ENCODE measurements around the gene POLRMT.

Gene POLRMT

DNA sequence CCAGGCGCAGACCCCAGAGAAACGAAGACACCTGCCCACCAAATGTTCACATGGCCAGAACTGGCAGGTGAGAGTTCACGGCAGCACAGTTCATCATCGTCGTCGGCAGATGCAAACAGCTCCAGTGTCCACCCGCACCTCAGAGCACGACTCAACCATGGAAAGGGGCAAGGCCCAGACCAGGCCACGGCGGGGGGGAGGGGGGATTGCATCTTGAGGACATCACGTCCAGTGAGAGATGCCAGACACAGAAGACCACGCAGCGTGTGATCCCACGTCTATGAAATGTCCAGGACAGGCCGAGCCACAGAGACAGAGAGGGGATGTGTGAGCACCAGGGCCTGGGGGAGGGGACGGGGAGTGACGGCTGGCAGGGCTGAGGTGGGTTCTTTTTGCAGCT, 22.4 kb upstream of the POLRMT start:
- Histone ChIP-seq H2AFZ (ENCODE audit: low read depth) (no peak overlapping the region), H3K27me3 (ENCODE audit: insufficient read depth, low read depth) (no peaks in the 10 kb centered on the region), H3K27ac (no peak overlapping the region), H3K4me3 (IDR thresholded peaks at IDR 0.05; ENCODE audit: insufficient read depth, low read depth, low read length) (no peak overlapping the region), H3K36me3 (ENCODE audit: insufficient read depth) (no peaks in the 10 kb centered on the region), H3K79me2 (ENCODE audit: insufficient read depth, low read depth) (peaks cover 89% of the 10 kb centered on the region), H3K4me2 (no peak overlapping the region), H4K20me1 (ENCODE audit: insufficient read depth) (peaks cover 55% of the 10 kb centered on the region), H3K4me1 (ENCODE audit: low read depth, poor library complexity, severe bottlenecking) (peaks cover 19% of the 10 kb centered on the region), H3K9ac (no peak overlapping the region)
- TF ChIP-seq, protein P1, sequence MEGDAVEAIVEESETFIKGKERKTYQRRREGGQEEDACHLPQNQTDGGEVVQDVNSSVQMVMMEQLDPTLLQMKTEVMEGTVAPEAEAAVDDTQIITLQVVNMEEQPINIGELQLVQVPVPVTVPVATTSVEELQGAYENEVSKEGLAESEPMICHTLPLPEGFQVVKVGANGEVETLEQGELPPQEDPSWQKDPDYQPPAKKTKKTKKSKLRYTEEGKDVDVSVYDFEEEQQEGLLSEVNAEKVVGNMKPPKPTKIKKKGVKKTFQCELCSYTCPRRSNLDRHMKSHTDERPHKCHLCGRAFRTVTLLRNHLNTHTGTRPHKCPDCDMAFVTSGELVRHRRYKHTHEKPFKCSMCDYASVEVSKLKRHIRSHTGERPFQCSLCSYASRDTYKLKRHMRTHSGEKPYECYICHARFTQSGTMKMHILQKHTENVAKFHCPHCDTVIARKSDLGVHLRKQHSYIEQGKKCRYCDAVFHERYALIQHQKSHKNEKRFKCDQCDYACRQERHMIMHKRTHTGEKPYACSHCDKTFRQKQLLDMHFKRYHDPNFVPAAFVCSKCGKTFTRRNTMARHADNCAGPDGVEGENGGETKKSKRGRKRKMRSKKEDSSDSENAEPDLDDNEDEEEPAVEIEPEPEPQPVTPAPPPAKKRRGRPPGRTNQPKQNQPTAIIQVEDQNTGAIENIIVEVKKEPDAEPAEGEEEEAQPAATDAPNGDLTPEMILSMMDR (conservative IDR thresholded peaks at IDR 0.05; ENCODE audit: low read depth, low read length), result no peak

DNA sequence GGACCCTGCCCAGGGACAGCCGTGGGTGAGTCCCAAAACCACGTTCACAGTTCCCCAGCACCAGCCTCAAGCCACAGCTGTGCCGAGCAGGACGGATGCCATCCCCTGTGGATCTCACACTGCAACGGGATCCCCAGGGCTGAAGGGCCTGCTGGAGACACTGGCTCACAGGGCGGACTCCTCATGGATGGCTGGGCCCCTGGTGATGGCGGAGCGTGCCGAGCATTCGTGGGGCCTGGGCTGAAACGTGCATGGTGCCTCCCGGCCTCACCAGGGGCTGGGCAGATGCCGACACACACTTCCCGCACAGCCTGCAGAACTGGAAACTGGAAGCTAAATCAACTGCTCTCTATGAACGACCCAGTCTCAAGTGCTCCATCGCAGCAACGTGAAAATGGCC, 20.1 kb upstream of the POLRMT start:
- Histone ChIP-seq H4K20me1 (ENCODE audit: insufficient read depth) (peaks cover 39% of the 10 kb centered on the region), H3K36me3 (ENCODE audit: insufficient read depth) (no peaks in the 10 kb centered on the region), H3K4me1 (ENCODE audit: low read depth, poor library complexity, severe bottlenecking) (no peaks in the 10 kb centered on the region), H3K27me3 (ENCODE audit: insufficient read depth, low read depth) (no peaks in the 10 kb centered on the region), H3K4me3 (IDR thresholded peaks at IDR 0.05; ENCODE audit: insufficient read depth, low read depth, low read length) (no peak overlapping the region), H2AFZ (ENCODE audit: low read depth) (no peak overlapping the region), H3K79me2 (ENCODE audit: insufficient read depth, low read depth) (peaks cover 70% of the 10 kb centered on the region), H3K4me2 (no peak overlapping the region), H3K9ac (no peak overlapping the region), H3K27ac (no peak overlapping the region)
- TF ChIP-seq, protein P1 (conservative IDR thresholded peaks at IDR 0.05; ENCODE audit: low read depth, low read length), result no peak

DNA sequence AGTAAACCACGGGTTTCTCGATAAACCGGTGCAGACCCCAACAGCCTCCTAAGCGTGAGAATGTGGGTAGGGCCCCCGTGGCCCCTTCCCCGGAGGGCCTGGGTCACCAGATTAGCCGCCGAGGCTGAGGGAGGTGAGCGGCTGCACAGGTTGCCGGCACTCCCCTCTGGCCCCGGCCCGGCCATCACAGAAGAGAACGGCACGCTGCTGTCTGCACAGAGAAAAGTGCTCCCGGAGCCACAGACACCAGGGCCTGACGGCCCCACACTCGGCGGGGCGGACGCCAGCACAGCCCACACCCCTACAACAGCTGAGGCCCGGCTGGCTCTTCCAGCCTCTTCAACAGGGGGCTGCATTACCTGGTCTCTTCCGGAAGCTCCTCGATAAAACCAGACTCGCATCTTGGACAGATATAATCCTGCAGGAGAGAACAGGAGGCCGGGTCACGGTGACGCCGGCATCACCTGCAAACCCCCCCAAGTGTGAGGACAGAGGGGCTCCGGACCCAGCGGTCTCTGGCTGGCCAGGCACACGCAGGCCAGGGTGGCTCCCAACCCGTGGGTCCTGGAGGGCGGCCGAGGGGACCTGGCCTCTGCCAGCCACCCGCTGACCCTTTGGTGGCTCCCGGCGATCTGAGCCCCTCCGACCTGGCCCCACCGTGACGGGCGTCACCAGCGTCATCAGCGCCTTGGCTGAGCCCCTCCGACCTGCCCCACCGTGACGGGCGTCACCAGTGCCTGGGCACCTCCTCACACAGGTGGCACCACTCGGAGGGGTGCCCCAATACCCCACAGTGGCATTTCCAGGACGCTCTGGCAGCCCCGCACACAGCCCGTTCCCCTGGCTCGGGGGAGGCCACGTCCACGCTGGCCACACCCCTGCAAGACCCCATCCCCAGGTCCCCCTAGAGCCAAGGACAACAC, 19.4 kb upstream of the POLRMT start:
- Histone ChIP-seq H3K9ac (no peak overlapping the region), H3K79me2 (ENCODE audit: insufficient read depth, low read depth) (peaks cover 63% of the 10 kb centered on the region), H3K4me1 (ENCODE audit: low read depth, poor library complexity, severe bottlenecking) (no peaks in the 10 kb centered on the region), H3K4me2 (no peak overlapping the region), H3K27me3 (ENCODE audit: insufficient read depth, low read depth) (no peaks in the 10 kb centered on the region), H3K27ac (no peak overlapping the region), H4K20me1 (ENCODE audit: insufficient read depth) (peaks cover 32% of the 10 kb centered on the region; the same call in 1 of the 2 replicates), H2AFZ (ENCODE audit: low read depth) (no peak overlapping the region), H3K36me3 (ENCODE audit: insufficient read depth) (no peaks in the 10 kb centered on the region), H3K4me3 (IDR thresholded peaks at IDR 0.05; ENCODE audit: insufficient read depth, low read depth, low read length) (no peak overlapping the region)
- TF ChIP-seq, protein P1 (conservative IDR thresholded peaks at IDR 0.05; ENCODE audit: low read depth, low read length), result no peak

DNA sequence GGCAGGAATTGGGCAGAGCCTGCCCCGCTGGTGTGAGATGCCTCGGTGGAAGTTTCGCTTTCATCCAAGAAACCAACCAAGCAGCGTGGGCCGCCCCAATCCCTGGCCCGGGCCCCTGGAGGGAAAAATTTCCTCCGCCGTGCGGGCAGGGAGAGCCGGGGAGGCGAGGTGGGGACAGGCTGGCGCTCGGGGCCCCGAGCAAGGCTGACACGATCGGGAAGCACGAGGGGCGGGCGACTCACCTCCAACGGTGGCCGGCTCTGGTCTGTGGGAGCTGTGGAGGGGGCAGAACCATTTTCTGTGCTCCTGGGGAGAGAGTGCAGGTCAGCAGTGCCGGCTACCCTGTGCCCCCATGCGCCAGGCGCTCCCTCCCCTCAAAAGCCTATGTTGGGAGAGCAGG, 18.7 kb upstream of the POLRMT start:
- TF ChIP-seq, protein P1 (conservative IDR thresholded peaks at IDR 0.05; ENCODE audit: low read depth, low read length), result no peak
- Histone ChIP-seq H3K4me1 (ENCODE audit: low read depth, poor library complexity, severe bottlenecking) (no peaks in the 10 kb centered on the region), H3K4me2 (no peak overlapping the region), H2AFZ (ENCODE audit: low read depth) (no peak overlapping the region), H3K4me3 (IDR thresholded peaks at IDR 0.05; ENCODE audit: insufficient read depth, low read depth, low read length) (no peak overlapping the region), H3K27me3 (ENCODE audit: insufficient read depth, low read depth) (no peaks in the 10 kb centered on the region), H4K20me1 (ENCODE audit: insufficient read depth) (peaks cover 24% of the 10 kb centered on the region; the same call in 1 of the 2 replicates), H3K79me2 (ENCODE audit: insufficient read depth, low read depth) (peaks cover 56% of the 10 kb centered on the region), H3K36me3 (ENCODE audit: insufficient read depth) (no peaks in the 10 kb centered on the region; the same call in 1 of the 2 replicates), H3K9ac (no peak overlapping the region), H3K27ac (no peak overlapping the region)

Data from KMS-11 (cell line).